ENCODE results near the gene MCAT.
A peak's percentile ranks its signal among the peaks of the same experiment; 100 is the strongest.
"Not testable (repeated sequence)": the region's sequence is repeated elsewhere in the genome, so short reads cannot be mapped to it uniquely, and the experiment has no call there.

Gene MCAT

DNA sequence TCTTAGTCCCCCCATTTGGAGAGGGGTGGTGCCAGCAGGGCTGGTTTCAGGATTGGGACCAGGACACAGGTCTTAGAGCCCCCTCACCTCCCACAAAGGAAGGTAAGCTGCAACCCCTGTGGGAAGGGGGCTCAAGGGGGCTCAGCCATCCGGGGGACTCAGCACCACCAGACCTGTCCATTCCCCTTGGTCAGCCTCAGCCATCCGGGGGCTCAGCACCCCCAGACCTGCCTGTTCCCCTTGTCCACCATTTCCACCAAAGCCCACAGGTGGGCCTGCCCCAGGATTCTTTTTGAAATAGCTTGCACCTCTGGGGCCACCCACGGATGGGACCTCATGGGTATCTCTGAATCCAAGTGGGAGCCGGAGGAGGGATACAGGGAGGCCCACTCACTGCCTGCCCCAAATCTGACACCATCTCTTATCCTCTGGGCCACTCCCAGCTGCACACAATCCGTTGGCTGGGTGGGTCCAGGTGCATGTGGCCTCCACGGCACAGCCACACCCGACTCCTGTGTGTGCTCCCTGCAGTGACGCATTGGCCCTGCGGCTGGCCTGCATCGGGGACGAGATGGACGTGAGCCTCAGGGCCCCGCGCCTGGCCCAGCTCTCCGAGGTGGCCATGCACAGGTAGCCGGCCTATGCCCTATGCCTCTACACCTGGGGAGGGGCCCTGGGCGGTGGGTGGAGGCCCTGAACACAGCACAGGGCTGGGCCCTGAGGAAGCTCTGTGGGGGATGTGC lies 15.9 kb downstream of the MCAT start:
- DNase-seq (ENCODE audit: low spot score): no peak

DNA sequence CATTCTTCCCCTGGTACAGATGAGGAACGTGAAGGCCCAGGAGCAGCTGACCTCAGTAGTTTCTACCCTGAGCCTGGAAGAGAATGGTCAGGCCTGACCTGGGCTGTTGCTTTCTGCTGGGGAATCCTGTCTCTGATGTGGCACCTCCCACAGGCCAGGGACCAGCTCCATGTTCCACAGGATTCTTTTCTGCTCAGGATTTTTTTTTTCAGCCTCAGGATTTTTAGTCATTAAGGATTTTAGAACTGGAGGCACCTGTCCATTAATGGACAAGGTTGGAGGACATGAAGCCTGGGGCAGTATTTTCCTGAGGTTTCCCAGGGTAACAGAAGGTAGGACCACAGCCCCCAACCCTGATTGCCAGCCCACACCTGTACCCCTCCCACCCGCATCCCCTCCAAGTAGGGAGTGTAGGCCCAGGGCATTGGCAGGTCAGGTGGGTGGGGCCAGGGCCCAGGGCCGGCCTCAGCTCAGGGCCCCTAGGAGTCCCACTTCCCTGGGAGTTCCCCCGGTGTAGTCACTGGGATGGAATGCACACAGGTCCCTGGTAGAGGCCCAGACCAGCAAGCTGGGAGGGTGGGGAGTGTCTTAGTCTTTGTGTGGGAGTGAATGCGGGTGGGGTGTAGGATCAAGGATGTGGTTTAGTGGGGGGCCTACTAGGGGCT lies 16.6 kb downstream of the MCAT start:
- no peak for DNase-seq (ENCODE audit: low spot score)

DNA sequence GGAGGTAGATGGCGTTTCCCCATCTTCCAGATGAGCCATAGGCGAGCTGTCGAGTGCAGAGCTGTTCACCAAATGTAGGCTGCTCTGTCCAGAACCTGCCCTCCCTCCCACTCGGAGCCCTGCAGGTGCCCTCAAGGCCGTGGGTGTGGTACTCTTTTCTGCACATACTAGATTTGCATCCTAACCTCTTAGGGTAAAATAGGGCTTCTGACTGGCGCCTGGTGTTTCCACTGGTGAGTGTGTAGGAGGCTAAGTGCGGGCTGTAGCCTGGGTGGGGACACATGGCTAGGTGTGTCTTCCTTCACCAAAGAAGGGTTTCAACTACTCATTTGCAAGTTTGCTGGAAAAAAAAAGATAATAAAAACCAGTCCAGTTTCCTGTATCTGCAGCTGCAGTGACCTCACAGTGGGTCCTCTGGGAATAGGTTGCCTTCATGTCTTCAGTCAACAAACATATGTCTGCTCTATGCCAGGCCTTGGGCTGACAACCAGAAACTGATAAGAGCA lies 24.2 kb downstream of the MCAT start:
- no peak for DNase-seq (ENCODE audit: low spot score)

DNA sequence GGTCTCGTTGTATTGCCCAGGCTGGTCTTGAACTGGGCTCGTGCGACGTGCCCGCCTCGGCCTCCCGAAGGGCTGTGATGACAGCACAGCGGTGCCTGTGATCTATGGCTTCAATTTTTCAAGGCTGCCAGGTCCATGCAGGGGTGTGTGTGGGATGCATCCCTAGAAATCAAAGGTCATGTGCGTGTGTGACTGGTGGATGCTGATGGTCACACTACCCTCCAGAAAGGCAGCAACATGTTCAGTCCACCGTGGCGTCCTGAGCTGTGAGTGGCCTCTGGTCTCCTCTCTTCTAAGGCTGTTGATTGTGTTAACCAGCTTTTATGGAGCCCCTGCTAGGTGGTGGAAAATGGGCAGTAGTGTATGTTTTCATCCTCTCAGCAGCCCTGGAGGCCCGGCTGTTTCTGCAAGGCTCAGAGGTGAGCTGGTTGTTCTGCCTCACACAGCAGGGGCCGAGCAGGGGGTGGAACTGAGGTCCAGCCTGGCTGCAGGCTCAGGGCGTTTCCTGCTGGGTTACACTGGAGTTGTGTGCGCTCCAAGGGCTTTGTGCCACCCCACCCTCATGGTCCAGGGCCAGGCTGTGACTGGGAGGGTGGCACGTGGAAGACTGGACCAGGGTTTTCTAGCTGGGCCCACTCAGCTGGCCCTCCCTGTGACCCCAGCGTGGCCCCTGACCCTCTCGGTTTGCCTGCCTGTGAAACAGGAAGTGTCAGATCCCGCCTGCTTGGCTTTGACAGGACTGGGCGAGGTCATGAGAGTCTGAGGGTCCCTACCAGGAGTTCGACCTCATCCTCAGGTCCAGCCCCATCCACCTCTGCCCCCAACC lies 25.0 kb downstream of the MCAT start:
- DNase-seq (ENCODE audit: low spot score): no peak

DNA sequence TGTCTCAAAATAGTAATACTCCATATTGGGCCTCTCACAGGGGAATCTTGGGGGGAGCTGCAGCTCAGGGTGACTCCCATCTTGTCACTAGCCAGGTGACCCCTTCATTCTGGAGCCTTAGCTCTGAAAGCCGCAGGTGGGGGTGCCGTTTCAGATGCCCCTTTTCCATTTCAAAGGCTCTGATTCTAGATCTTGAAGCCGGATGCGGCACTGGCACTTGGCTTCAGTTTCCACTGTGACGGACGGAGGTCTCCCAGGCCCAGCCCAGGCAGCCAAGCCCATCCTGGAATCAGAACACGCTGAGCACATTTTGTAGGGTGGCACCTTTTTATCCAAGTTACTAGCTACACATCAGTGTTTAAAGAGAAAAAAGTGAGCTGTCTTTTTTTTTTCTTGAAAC lies 26.3 kb downstream of the MCAT start:
- no peak for DNase-seq (ENCODE audit: low spot score)

DNA sequence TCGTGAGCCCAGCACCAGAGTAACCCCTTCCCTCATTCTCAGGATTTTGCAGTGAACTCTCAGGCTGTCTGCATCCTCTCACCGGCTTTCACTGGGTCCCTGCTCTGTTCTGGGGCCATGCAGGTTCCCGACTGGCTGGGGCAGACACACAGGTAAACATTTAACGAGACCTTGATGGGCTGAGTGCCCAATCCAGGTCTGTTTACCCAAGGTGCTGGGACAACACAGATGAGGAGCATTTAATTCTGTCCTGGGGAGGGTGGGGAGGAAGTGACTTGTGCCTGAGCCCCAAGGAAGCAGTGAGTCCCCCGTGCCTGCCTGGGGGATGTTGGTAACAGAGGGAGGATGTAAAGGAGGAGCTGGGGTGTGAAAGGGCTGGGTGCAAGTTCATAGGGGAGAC lies 28.2 kb downstream of the MCAT start:
- DNase-seq (ENCODE audit: low spot score): no peak

DNA sequence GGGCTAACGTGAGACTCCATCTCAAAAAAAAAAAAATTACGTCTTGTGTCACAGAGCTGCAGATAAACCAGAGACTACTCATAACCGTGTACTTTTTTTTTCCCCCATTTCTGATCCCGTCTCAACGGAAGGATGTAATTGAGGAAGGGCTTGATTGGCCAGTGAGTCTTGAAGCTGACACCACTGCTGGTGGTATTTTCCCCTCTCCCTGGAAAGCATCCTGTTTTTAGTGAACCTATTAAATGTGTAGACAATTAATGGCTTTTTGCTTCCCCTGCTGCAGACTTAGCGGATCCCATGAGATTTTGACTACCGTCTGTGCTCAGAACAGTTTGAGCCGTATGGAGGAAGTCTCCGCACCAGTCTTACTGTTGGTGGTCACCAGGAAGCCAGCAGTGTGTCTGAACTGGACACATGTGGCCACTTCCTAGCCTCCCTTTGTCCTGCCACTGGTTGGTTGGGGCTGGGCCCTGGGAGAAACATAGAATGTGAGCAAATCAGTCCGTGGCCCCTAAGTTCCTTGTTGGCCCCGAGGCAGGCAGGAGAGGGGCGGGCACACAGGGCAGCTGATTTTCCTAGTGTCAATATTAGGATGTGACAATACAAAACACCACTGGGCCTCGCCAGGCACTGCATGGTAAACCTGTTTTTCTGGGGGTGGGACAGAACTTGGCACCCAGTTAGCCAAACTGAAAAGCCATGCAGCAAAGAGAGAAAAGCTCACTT lies 29.5 kb downstream of the MCAT start:
- no peak for DNase-seq (ENCODE audit: low spot score)

DNA sequence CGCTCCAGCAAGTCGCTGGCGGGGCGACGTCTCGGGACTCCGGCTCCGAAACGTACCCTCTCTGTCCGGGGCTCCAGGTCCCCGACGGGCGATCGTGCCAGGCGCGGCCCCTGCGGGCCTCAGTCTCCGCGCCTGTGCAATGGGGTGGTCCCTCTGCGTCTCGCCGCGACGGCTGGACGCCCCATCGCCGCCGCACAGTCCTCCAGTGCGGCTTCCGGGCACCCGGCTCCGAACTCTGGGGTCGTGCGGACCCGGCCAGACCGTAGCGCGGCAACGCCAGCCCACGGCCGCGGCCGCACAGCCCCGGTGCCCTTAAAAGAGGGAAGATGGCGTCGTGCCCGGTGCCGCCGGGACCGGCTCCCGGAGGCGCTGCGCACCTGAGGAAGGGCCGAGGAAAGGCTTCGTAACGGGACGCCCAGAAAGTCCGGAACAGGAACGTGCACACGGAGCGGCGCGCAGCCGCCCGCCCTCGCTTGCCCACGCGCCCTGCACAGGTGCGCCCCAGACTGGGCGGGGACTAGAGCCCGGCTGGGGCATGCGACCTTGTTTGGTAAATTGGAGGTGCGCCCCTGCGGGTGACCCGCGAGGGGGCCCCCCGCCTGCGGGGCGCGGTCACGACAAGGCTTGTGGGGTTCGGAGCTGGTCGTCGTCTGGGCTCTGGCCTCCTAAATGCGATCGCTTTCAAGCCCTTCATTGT lies 32.1 kb downstream of the MCAT start:
- DNase-seq (ENCODE audit: low spot score): no peak

DNA sequence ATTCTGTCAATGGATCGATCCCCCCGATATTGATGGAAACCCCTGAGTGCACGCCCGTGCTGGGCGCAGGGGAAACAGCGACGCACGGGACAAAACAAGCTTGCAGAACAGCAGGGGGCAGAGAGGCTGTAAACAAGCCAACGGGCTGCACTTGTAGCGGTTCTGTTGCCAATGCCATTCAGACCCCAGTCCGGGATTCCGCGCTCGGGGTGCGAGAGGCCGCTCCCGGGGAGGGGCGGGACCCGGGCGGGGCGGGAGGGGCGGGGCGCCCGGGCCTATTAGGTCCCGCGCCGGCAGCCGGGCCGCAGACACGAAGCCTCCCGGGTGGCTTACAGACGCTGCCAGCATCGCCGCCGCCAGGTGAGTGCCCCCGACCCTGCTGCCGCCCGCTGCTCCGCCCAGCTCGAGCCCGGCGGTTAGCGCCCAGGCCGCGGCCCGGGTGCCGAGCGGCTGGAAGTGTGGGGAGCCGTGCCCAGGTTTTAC lies 32.7 kb downstream of the MCAT start, which contains the start of gene BIK:
TSS of gene BIK (plus strand) at position 307 of the 483 bp plus-strand sequence. CDS start 13,273 bp downstream, outside the sequence.
- DNase-seq (ENCODE audit: low spot score): peak; percentile 15

DNA sequence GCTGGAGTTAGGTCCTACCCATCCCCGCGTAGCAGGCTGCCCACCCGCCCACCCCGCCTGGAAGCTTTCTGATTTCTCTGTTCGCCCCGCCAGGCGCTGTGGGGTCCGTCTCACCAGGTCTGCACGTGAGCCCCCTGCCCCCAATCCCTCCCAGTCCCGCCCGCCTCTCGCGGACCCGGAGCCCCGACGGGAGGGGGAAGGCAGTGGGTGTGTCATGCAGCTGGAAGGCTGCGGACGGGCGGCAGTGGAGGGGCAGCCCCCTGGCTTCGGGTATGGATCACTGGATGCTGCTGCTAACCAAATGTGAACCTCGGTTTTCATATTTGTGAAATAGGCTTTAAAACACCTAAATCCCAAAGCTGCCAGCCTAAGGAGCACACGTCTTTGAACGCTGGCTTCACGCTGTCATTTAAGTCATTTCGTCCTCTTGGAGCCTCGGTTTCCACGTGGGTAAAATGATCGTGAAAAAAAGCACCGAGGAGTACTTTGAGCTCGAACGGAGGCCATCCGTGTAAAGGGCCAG lies 33.2 kb downstream of the MCAT start:
- no peak for DNase-seq (ENCODE audit: low spot score)

DNA sequence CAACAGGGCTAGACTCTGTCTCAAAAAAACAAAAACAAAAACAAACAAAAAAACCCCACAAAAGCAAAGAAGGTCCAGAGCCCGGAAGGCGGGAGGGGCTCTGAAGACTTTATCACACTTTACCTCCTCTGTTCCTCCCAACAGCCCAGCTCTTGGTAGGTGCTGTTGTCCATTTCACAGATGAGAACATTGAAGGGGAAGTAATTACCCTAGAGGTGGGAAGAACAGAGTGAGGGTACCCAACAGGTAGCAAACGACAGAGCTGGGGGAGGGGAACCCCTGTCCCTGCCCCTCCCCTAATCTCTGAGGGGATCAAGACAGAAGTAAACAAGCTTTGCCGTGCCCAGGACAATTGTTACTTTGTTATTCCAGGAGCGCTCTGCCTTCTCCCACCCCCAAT lies 33.7 kb downstream of the MCAT start:
- DNase-seq (ENCODE audit: low spot score): no peak

DNA sequence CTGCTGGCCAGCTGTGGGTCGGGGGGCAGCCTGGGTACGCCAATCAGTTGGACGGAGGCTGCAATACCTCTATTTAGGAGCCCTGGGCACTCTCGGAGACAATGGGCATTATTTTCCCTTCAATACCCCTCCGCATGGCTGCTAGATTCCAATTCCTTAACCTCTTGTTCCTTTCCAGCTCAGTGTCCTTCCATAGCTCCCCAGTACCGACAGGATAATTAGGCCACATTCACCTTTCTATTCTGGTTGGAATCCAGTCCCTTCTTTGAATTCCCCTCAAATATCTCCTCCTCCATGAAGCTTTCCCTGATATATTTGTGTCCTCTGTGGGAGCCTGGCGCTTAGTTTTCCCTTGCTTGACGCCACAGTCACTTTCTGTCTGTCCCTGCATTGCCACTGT lies 36.9 kb downstream of the MCAT start:
- no peak for DNase-seq (ENCODE audit: low spot score)

DNA sequence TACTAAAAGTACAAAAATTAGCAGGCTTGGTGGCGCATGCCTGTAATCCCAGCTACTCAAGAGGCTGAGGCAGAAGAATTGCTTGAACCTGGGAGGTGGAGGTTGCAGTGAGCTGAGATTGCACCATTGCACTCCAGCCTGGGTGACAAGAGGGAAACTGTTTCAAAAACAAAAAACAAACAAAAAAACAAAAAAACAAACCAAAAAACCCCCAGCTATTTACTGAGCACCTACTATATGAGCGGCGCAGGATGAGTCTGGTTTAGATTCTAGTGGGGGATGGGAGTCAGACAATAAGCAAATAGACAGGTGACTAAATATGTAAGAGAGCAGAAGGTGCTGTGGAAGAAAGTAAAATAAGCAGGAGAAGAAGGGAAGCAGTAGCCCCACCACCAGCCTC lies 38.2 kb downstream of the MCAT start:
- DNase-seq (ENCODE audit: low spot score): not testable (repeated sequence)

DNA sequence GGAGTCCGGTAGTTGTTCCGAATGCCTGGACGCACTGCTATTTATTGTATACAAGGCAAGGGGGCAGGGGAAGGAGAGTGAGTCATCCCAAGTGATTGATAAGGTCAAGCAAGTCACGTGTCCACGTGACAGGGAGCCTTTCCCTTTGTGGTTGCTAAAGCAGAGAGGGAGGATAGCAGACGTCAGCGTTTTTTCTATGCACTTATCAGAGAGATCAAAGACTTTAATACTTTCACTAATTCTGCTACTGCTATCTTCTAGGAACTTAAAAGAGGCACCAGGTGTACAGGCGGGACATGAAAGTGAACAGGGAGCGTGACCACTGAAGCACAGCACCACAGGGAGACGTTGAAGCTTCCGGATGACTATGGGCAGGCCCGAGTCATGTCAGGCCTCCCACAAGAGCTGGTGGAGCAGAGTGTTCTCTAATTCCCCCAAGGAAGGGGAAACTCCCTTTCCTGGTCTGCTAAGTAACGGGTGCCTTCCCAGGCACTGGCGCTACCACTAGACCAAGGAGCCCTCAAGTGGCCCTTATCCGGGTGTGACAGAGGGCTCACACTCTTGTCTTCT lies 39.1 kb downstream of the MCAT start:
- not testable (repeated sequence) for DNase-seq (ENCODE audit: low spot score)

DNA sequence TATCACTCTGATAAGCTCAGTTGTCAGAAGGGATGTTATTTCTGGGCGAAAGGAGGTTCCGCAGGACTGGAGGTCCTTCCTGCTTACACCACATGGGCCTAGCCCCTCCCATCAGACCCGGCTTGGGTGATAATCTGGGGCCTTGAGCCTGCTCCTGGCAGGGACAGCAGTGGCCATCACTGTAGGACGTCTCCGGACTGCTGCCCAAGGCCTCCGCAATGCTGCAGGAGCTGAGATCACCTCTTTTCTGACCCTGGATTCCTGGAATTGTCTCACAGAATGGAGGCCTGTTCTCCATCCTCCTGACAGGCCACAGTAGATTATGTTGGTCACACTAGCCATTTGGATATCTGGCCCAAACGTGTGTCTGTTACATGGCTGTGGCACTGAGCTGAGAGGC lies 41.9 kb downstream of the MCAT start:
- no peak for DNase-seq (ENCODE audit: low spot score)

DNA sequence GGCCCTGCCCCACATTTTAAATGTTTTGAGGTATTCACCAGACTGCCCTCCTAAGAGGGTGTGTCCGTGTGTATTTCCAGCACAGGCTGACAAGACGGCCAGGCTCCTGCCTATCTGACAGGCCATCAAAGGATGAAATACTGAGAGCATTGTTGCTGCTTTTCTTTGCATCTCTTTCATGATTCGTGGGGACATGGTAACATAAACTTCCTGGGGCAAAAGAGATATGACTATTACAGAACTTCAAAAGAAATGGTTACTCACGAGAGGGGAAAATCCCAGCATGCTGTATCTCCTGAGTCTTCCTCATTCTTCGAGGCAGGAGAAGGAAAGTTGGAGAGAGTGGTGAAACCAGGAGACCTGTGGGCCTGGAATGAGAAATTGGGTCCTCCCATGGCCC lies 43.0 kb downstream of the MCAT start:
- no peak for DNase-seq (ENCODE audit: low spot score)

DNA sequence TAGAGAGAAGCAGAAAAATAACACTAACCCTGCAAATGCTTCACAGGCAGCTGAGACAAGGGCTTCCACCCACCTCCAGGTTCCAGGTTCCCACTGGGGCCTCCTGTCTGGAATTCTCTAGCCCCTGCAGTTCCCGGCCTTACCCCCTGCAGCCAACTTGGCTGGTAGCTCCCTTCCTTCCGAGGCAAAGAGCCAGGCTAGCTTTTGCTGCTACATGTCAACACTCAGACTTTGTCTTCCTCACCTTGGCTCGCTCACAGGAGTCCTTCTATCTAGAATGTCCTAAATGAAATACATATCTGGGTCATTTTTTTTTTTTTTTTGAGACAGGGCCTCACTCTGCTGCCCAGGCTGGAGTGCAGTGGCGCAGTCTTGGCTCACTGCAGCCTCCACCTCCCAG lies 44.1 kb downstream of the MCAT start:
- DNase-seq (ENCODE audit: low spot score): no peak

DNA sequence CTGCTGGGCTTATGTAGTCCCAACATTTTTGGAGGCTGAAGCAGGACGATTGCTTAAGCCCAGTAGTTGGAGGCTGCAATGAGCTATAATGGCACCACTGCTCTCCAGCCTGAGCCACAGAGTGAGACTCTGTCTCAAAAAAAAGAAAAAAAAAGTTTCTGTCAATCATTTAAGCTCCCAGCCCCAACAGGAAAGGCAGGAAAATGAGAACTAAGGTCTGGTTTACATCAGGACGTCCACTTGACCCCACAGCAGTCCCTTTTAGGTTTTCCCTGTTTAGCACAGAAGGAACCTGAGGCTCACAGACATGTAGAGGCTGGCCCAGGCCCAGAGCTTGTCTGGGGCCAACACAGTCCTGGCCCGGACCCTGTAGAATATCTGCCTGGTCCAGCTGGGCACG lies 44.8 kb downstream of the MCAT start:
- DNase-seq (ENCODE audit: low spot score): no peak

DNA sequence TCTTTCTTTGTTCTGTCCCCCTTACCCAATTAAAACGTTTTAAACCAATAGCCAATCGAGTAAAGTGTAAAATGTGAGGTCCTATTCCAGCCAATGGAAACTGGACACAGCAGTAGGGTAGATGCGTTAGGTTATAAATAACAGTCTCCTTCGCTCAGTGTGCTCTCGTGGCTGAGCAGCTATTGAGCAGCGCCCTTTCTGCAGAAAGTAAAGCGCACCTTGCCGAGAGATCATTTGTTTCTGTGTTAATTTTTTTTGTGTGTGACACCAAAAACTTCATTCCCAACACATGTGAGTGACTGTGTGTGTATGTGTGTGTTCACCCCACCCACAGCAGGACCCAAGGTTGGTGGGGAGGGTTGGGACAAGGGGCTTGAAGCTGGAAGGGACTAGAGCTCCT lies 46.8 kb downstream of the MCAT start:
- DNase-seq (ENCODE audit: low spot score): no peak

DNA sequence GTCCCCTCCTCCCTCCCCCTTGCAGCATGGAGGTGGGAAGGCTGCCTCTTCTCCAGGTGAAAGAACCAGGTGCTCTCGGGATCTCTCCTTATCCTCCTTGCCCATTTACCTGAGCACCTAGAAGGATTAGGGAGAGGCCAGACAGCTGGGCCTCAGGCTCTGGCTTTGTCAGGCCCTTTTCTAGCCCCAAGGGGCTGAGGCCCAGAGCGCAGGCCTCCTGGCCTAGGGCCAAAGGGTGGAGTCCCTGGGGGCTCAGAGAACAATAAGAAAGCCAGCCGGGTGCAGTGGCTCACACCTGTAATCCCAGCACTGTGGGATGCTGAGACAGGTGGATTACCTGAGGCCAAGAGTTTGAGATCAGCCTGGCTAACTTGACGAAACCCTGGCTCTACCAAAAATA lies 48.6 kb downstream of the MCAT start:
- no peak for DNase-seq (ENCODE audit: low spot score)

DNA sequence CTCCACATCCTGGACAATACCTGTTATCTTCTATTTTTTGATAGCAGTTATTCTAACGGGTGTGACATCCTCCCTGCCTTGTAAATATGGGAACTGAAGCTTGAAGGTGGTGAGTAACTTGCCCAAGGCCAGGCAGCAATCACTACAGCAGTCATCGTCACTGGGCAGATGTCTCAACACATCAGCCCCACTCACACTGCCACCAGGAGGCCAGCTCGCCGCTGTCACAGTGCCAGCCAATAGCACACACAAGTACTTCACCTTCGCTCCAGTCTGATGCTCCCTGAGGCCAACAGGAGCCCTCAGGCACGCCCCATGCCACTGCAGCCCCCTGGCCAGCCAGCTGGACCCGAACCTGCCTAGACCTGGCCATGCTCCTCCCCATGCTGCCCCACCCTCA lies 49.1 kb downstream of the MCAT start:
- DNase-seq (ENCODE audit: low spot score): no peak
